Kidney (tissue), 14 donors: Measurements from ENCODE around the gene MRTFA. TPM values are rescaled to one million over a fixed set of nuclear protein-coding genes. Genes with fewer than 3 reads are reported as not detected.

Source experiments
- DNase-seq, 5 donors: peaks; one replicate each; pipeline ENCODE4 v3.0.0-alpha.2; 2013 to 2020
- FAIRE-seq: peaks from 2 replicates; lab custom pipeline; 2012; peaks lifted over from hg19 to GRCh38; lab: Jason Lieb, UNC
- H3K27ac ChIP-seq, 2 donors: one replicate each; pipeline ENCODE4 v1.7.0; 2013; ENCODE audit warnings: low read depth in 2 of 2, low read length in 2 of 2, inconsistent platforms in 1 of 2
- H3K27me3 ChIP-seq: one replicate; pipeline ENCODE4 v1.7.1; 2013; ENCODE audit warnings: low read length, inconsistent platforms; ENCODE audit not compliant: control insufficient read depth, insufficient read depth
- H3K36me3 ChIP-seq, 3 donors: one replicate each; pipeline versions ENCODE4 v1.7.0 to v1.7.1; 2013; ENCODE audit warnings: low read length in 3 of 3, control low read depth in 1 of 3, inconsistent platforms in 1 of 3; ENCODE audit not compliant: insufficient read depth in 3 of 3, control insufficient read depth in 2 of 3
- H3K4me1 ChIP-seq, 3 donors: one replicate each; pipeline versions ENCODE4 v1.7.0 to v1.7.1; 2013; ENCODE audit warnings: low read length in 3 of 3, inconsistent platforms in 1 of 3, low read depth in 1 of 3; ENCODE audit not compliant: control insufficient read depth in 2 of 3, insufficient read depth in 2 of 3
- H3K4me3 ChIP-seq, 3 donors: one replicate each; pipeline versions ENCODE4 v1.7.0 to v1.8.1; 2013; ENCODE audit warnings: low read length in 3 of 3, control low read depth in 1 of 3, inconsistent platforms in 1 of 3
- H3K9ac ChIP-seq, 3 donors: one replicate each; pipeline versions ENCODE4 v1.7.0 to v1.7.1; 2013; ENCODE audit warnings: low read length in 3 of 3, control low read depth in 1 of 3, inconsistent platforms in 1 of 3
- H3K9me3 ChIP-seq, 3 donors: one replicate each; pipeline versions ENCODE4 v1.7.0 to v1.7.1; 2013; ENCODE audit warnings: low read length in 3 of 3, control low read depth in 1 of 3, inconsistent platforms in 1 of 3; ENCODE audit not compliant: control insufficient read depth in 2 of 3, insufficient read depth in 1 of 3
- CTCF ChIP-seq: IDR thresholded peaks from 3 replicates; pipeline ENCODE4 v1.5.1; 2012; ENCODE audit warnings: mild to moderate bottlenecking, moderate library complexity, borderline replicate concordance; ENCODE audit not compliant: insufficient read depth; ENCODE audit errors: extremely low read depth
- intact Hi-C: fragments of 100-400 bp; cut with DNase I; formaldehyde crosslinking; loops from one replicate; pipeline ENCODE4 v1.11.1; 2022
- polyA plus RNA-seq: library from polyadenylated mRNA; stranded (reverse); fragments of 350-450 nt; fragmentation: Illumina TruSeq; extraction: RNeasy Lipid Tissue Mini Kit (QIAGEN cat#74804); gene quantifications from one replicate; pipeline ENCODE4 v1.2.3, GENCODE V29; 2014; ENCODE audit warnings: low read depth, low replicate concordance; ENCODE audit not compliant: insufficient read depth
- total RNA-seq: library from RNA; stranded (reverse); fragmentation: NEBNext Ultra II Directional; extraction: Animal tissue kit (Norgen Biotek cat#: 25700); gene quantifications from one replicate; pipeline ENCODE4 v1.2.1, GENCODE V29; 2021
- donor health status: control.
- donor health status: control.
- donor health status: control.
- donor health status: control.
- donor health status: control.
- donor health status: DM: yes; HTN: yes; CAD: no.
- donor health status: Normal renal cell carcinoma (clear cell type).

The MRTFA gene
- total and polyA plus RNA-seq, 2 donors from 2014 or later: 12.5 to 59.9 TPM

- intact Hi-C loops: no loop called here
- Histone ChIP-seq H3K4me1 (no peaks in the 10 kb centered on the region), H3K27ac (no peak overlapping the region), H3K27me3 (no peaks in the 10 kb centered on the region), H3K9ac (no peak overlapping the region), H3K9me3 (no peaks in the 10 kb centered on the region), H3K4me3 (no peak overlapping the region), H3K36me3 (no peaks in the 10 kb centered on the region)
- no peak for TF ChIP-seq CTCF
- FAIRE-seq (no peak), DNase-seq (no peak)
Measured at GRCh38 chr22:40446203-40446602, 190.3 kb downstream of the MRTFA start.

GRCh38 chr22:40444178-40444831, 192.2 kb downstream of the MRTFA start:
- TF ChIP-seq CTCF: no peak
- Histone ChIP-seq H3K36me3 (no peaks in the 10 kb centered on the region), H3K9ac (no peak overlapping the region), H3K9me3 (no peaks in the 10 kb centered on the region), H3K27me3 (no peaks in the 10 kb centered on the region), H3K4me3 (no peak overlapping the region), H3K27ac (no peak overlapping the region), H3K4me1 (no peaks in the 10 kb centered on the region)
- FAIRE-seq (no peak), DNase-seq (no peak)
- intact Hi-C loops: no loop called here

- Histone ChIP-seq H3K27me3 (no peaks in the 10 kb centered on the region), H3K36me3 (no peaks in the 10 kb centered on the region), H3K4me3 (no peak overlapping the region), H3K9me3 (no peaks in the 10 kb centered on the region), H3K27ac (no peak overlapping the region), H3K9ac (no peak overlapping the region), H3K4me1 (no peaks in the 10 kb centered on the region)
- intact Hi-C loops: no loop called here
- no peak for TF ChIP-seq CTCF
- FAIRE-seq: no peak
- no peak for DNase-seq
Measured at GRCh38 chr22:40443732-40444131, 192.8 kb downstream of the MRTFA start.
